GM18873 (cell line): ENCODE data around the gene DNAH17.

Source experiments
- ATAC-seq: cut with Tn5 transposase; IDR thresholded peaks from one replicate; pipeline ENCODE4 v1.9.1; 2021; ENCODE audit warnings: mild to moderate bottlenecking, moderate library complexity, moderate number of reproducible peaks; ENCODE audit not compliant: unreplicated experiment, low FRiP score

Gene DNAH17, protein sequence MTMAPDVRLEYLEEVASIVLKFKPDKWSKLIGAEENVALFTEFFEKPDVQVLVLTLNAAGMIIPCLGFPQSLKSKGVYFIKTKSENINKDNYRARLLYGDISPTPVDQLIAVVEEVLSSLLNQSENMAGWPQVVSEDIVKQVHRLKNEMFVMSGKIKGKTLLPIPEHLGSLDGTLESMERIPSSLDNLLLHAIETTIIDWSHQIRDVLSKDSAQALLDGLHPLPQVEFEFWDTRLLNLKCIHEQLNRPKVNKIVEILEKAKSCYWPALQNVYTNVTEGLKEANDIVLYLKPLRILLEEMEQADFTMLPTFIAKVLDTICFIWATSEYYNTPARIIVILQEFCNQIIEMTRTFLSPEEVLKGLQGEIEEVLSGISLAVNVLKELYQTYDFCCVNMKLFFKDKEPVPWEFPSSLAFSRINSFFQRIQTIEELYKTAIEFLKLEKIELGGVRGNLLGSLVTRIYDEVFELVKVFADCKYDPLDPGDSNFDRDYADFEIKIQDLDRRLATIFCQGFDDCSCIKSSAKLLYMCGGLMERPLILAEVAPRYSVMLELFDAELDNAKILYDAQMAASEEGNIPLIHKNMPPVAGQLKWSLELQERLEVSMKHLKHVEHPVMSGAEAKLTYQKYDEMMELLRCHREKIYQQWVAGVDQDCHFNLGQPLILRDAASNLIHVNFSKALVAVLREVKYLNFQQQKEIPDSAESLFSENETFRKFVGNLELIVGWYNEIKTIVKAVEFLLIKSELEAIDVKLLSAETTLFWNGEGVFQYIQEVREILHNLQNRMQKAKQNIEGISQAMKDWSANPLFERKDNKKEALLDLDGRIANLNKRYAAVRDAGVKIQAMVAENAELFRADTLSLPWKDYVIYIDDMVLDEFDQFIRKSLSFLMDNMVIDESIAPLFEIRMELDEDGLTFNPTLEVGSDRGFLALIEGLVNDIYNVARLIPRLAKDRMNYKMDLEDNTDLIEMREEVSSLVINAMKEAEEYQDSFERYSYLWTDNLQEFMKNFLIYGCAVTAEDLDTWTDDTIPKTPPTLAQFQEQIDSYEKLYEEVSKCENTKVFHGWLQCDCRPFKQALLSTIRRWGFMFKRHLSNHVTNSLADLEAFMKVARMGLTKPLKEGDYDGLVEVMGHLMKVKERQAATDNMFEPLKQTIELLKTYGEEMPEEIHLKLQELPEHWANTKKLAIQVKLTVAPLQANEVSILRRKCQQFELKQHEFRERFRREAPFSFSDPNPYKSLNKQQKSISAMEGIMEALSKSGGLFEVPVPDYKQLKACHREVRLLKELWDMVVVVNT (N-terminal part only)

DNA sequence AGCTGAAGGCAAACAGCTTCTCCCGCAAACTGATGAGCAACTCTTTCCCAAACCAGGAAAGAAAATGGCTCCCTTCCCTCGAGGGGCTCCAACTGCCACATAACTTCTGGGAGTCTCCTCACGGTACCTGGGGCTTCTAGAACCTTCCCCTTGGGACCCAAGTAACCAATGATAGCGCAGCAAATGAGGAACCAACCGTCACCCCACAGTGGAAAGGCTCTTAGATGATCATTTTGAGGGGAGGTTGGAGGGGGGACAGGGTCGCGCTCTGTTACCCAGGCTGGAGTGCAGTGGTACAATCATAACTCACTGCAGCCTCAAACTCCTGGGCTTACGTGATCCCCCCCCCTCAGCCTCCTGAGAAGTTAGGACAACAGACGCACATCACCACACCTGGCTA lies at the start of gene DNAH17:
TSS of gene DNAH17 (minus strand) at position 101 of the 400 bp plus-strand sequence. CDS start 2,339 bp downstream, outside the sequence.
- ATAC-seq, result no peak

DNA sequence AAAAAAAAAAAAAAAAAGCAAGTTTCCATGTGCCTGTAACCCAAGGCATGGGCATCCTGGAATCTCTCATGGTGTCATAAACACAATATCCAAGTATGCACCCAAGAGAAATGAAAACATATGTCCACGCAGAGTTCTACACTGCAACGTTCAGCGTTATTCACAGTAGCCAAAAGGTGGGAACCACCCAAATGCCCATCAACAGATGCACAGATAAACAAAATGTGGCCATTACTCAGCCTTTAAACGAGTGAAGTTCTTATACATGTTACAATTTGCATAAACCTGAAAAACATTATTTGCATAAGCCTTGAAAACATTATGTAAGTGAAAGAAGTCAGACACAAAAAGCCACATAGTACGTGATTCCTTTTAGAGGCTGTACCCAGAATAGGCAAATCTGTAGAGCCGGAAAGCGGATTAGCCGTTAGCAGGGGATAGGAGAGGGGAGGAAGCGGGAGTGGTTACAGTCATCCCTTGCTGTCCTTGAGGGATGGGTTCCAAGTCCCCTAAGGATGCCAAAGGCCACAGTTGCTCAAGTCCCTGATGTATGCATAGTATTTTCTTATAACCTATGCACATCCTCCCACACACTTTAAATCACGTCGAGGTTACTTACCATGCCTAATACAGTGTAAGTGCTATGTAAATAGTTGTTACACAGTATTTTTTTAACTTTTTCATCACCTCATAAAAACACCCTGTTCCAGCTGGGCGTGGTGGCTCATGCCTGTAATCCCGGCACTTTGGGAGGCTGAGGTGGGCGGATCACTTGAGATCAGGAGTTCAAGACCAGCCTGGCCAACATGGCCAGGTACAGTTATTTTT lies 47.3 kb upstream of the DNAH17 start:
- ATAC-seq, result no peak

DNA sequence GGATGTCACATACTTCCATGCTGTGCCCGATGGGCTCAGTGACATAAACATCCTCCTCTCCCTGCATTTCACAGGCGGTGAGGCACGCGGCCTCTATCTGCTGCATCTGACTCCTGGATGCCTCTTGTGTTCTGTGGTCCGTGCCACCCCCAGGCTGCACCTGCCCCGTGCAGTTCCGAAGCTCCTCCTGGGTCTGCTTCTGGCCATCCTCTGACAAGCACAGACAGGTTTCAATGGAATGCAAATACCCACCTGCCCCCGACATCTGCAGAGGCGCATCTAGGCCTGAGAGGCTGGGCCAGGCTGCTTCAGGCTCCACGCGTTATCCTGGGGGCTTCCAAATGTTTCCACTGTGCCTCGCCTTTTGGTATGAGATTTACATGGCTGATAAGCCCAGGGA lies 46.3 kb upstream of the DNAH17 start:
- no peak for ATAC-seq

DNA sequence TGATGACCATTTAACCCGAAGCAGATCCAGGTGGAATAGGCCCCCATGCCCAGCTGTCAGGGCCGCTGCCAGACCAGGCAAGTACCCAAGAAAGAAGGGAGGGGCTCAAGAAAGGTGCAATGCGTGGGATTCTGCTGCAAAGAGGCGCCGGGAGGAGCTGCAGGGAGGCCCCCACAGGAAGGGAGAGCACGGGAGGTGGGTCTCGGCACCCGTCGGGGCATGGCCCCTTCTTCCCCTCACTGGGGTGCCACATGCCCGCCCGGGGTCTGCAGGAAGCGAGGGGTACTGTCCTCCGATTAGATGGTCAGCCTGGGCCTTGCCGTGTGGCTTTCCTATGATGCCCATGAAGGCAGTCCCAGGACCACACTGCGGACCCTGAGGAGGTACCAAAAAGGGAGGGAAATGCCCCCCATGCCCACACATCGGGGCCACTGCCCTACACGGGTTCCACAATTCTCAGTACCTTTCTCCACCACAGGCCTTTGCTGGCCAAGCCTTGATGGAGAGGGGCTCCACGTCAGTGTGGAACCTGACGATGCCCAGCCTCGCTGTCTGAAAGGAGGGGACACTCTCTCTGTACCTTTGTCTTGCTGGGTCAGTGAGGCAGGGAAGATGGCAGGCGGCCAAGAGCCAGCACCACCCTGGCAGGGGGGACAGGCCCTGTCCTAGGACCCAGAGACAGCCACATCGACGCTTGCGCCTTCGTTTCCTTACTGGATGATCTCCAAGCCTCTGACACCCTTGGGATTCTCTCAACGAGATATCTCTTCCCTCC lies 45.5 kb upstream of the DNAH17 start:
- ATAC-seq, result no peak

DNA sequence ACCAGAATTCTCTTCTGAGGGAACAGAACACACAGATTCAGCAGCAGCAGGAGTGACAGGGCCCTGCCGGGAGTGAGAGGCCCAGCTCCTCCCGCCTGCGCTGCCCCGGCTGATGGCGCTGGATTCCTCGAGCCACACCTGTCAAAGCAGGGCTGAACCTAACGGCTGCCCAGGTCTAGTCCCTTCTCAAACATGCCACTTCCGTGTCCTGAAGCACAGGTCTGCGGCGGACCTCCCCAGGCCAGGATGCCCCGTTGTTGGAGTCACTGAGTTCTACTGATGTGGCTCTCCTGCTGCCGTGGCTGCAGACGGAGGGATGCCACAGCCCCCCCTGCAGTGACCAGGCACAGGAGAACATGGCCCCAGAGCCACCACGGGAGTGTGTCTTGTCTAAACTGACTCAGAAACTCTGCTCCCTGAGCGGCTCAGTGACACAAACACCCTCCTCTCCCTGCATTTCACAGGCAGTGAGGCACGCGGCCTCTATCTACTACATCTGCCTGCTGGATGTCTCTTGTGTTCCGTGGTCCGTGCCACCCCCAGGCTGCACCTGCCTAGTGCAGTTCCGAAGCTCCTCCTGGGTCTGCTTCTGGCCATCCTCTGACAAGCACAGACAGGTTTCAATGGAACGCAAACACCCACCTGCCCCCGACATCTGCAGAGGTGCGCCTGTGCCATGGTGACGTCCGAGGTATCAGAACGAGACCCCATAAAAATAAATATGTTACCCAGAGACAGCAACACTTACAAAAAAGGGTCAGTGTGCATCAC lies 44.7 kb upstream of the DNAH17 start:
- ATAC-seq, result no peak

DNA sequence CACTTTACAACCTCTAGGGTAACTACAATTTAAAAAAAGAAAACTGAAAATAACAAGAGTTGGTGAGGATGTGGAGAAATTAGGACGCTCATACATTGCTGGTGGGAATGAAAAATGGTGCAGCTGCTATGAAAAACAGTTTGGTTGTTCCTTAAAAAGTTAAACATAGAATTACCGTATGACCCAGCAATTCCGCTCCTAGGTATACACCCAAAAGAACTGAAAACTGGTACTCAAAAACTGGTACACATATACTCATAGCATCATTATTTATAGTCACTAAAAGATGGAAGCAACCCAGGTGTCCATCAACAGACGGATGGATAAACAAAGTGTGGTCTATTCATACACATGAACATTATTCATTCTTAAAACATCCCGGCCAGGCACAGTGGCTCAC lies 42.9 kb upstream of the DNAH17 start:
- no peak for ATAC-seq

DNA sequence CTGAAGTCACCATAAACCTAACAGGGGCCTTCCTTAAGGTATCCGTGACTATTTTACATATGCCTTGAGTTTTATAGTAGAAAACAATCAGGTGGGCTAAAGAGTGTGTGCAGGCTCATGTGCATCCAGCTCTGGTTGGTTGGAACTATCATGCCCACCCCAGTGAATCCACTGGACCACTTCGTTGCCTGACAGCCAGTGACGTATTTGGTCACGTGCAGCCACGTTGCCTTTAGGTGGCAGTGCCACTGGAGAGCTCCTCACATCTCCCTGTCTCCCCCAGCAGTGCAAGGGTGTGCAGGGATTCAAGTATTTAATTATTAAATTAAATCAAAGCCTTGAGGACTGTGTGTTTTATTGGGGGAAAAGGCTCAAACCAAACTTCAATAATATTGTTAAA lies 42.1 kb upstream of the DNAH17 start:
- no peak for ATAC-seq

DNA sequence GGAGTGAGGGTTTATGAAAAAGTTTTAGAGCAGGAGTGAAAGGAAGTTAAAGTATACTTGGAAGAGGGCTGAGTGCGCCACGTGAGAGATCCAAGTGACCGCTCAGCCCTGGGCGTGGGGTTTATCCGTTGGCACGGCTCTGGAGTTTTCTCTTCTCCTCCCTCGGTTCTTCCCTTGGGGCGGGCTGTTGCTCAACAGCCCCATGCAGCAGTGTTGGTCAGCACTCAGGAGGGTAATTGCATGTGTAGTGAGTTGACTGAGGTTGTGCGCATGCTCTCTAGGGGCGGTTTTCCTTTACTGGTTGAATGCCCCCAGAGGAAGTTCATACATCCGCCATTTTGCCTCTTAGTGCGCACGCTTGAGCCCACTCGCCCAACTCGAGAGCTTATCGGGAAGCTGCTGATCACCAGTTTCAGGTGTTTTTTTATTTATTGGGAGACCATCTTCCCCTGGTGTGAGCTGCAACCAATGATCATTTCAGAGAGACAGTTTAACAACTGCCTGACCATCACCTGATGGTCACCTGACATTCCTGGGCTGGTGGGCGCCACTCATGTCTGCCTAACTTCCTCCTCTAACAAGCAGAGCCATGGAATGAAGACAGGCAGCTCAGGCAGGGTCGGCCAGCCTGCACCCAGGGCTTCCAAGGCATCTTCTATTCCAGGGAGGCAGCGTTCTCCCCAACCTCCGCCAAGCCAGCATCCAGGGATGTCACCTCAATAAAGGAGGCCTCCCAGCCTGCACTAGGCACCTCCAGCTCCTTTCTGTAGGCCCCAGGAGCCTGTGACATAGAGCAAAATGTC lies 41.3 kb upstream of the DNAH17 start:
- no peak for ATAC-seq

DNA sequence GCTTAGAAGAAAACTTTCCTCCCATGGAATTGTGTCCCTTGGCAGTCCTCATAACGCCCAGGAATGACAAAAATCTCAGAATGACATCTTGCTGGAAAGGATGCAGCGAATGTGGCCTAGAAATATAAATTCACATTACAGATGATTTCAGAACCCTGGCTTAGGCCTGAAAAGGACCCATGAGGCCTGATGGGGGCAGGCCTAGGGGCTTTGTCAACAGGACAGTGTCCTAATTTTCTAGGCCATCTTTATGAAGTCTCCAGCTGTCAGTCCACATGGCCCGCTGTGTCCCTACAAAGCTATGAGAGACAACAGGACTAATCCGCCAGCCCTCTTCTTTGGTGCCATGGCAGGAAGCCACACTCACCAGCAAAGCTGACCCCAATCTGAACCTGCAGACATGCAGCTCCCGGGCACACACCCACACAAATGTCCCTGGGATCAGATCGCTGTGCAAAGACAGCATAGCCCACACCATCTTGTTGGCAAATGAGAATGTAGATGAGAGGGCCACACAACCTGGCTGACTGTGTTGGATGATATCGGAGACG lies 40.4 kb upstream of the DNAH17 start:
- ATAC-seq, result no peak

DNA sequence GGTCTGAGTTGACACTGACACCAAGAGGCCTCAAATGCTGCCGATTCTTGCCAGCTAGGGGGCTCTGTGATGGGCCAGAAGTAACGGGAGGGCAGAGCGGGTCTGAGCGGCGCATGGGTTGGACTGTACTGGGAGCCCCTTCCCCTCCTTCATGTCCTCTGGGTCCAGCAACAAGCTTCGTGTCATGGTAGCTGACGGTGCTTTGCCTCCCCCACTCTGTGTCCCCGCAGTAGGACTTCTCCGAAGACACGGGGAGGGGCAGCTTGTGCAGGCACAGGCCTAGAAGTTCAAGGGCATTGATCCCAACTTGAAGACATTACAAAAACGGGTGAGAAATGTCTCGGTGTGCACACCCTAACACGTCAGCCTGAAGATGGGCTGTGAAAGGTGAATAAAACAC lies 39.8 kb upstream of the DNAH17 start:
- no peak for ATAC-seq

DNA sequence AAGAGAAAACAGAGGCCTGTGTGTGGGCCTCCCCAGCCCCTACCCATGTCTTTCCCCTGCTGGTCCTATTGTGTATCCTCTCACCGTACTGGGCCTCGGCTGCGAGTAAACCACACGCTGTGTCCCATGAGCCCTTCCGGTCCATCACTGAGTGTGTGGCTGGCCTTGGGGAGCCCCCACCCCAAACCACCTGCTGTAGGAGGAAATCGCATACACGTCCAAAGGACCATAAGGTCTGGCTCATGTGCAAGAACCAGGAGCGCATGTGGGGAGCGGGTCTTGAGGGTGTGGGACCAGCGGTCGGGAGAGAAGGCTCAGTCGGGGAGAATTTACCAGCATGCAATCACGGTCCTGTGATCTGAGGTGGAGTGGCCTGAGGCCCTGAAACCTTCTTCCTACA lies 38.4 kb upstream of the DNAH17 start:
- no peak for ATAC-seq

DNA sequence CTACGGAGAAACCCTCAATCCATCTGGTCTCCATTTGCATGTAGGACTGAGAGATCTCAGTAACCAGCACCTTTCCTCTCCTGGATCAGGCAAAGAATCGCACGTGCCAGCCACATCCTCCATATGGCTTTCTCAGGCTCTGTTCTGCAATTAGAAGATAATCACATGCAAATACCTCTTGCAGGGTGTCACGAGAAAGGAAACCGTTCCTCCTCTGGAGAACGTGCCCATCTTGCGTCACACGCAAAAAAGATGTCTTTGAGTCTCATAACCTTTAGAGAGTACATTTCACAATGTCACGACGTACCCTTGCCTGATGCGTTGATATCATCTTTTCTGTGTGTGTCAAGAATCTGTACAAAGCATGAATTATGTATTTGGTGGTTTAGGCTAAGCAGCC lies 36.2 kb upstream of the DNAH17 start:
- no peak for ATAC-seq

DNA sequence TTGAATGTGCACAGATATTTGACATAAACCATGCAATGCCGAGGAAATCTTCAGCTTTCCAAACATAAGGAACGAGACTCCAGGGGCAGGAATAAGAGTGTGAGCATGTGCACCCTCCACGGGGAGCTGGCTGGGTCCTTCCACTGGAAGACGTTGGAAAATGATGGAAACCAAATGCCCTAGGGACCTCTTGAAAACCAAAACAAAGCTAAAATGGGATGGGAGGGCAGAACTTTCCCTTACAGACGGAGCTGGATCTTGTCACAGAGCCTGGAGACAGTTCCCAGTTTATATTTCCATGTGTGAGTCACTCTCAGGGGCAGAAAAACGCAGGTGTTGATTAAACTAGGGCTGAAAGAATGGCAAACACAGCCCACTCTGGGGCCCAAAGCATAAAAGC lies 34.4 kb upstream of the DNAH17 start:
- ATAC-seq, result no peak

DNA sequence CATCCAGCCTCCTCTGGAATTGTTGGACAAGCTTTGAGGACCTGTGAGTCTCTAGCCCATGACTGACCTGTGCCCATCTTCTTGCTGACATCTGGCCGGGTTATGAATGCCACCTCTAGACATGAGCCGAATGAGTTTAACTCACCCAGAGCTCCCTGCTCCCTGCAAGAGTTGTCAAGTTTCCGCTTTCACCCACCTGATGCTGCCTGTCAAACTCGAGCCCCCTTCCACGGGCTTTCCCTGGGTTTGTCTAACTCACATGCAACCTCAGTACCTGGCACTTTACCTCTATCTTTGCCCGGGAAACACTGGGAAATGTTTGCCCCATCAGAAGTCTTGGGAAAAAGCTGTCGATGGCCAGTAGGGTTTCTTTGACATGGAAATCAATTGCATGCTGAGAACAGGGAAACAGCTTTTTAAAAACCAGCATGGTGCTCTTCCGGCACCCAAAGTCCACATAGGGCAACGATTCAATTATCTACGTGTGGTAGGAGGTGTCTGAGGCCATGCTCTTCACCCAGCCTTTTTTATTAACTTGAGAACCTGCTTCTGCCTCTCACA lies 33.8 kb upstream of the DNAH17 start:
- no peak for ATAC-seq

DNA sequence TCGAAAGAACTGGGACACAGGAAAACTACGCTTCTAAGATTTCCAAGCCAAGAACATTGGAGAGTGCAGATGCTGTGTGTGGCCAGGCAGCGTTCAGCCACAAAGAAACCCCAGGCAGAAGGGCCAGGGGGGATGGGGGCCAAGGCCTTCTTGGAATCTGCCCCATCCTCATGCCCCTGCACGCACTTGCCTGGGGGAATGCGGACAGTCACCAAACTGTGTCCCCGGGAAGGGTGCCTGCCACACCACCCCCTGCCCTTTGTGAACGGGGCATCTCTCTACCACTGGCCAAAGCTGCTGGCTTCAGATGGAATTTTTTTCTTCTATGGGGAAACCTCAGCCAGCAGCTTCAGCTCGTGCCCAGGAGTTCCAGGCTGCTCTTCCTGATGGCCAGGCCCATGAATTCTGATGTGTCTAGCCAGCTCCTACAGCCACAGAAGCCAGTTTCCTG lies 32.0 kb upstream of the DNAH17 start:
- ATAC-seq, result no peak

DNA sequence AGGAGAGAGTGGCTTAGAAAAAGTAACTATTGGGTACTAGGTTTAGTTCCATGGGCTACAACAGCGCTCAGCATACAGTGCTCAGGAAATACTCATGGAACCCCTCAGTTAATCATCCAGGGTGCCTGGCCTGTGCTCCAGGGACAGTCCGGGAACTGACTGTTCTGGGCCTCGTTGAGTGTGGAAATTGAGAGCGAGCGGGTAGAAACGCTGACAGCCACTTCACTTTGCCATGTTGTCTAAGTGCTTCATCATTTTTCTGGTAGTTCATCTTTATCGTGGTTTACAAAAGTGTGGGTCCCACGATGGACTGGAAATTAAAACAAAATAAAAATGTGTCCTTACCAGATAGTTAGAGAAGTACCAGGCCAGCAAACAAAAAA lies 31.6 kb upstream of the DNAH17 start:
- ATAC-seq, result no peak
